HG02973 (cell line): Measurements from ENCODE around the gene CNTNAP3B.
"Not testable (repeated sequence)": the region's sequence is repeated elsewhere in the genome, so short reads cannot be mapped to it uniquely, and the experiment has no call there.

Source experiments
- ATAC-seq: cut with Tn5 transposase; IDR thresholded peaks from one replicate; pipeline ENCODE4 v1.9.1; 2021; ENCODE audit warnings: moderate library complexity; ENCODE audit not compliant: unreplicated experiment

Gene CNTNAP3B

DNA sequence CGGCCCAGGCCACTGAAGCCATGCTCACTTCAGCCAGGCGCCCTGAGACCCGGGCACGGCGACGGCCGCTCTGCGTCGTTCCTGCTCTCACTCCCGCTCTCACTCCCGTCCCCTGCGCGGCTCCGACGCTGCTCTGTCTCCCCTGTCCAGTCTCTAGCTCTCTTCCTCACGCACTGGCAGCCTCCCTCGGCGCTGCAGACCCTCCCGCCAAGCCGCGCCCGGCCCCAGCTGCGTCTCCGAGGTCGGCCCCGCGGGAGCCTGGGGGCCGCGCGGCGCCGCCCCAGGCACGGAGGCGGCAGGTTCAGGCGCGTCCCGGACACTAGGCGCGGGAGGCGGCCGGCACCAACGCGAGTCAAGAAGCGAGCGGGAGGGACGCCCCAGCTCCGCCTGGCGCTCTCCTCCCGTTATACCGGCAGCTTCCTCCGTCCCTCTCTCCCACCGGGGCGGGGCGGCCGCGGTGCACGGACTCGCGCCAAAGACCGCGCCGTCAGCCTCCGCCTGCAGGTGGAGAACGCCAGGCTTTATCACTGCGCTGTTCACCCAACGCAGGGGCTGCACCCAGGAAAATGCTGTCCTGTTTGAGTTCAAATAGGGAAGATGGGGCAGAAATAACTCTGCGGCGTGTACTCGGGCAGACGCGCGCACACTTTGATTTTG, at the start of gene CNTNAP3B:
TSS of gene CNTNAP3B (minus strand) at position 354 of the 657 bp plus-strand sequence. CDS start at position 22, 332 bp downstream.
- not testable (repeated sequence) for ATAC-seq

GRCh38 chr9:42160299-42160698, 31.1 kb upstream of the CNTNAP3B start:
- ATAC-seq: not testable (repeated sequence)

DNA sequence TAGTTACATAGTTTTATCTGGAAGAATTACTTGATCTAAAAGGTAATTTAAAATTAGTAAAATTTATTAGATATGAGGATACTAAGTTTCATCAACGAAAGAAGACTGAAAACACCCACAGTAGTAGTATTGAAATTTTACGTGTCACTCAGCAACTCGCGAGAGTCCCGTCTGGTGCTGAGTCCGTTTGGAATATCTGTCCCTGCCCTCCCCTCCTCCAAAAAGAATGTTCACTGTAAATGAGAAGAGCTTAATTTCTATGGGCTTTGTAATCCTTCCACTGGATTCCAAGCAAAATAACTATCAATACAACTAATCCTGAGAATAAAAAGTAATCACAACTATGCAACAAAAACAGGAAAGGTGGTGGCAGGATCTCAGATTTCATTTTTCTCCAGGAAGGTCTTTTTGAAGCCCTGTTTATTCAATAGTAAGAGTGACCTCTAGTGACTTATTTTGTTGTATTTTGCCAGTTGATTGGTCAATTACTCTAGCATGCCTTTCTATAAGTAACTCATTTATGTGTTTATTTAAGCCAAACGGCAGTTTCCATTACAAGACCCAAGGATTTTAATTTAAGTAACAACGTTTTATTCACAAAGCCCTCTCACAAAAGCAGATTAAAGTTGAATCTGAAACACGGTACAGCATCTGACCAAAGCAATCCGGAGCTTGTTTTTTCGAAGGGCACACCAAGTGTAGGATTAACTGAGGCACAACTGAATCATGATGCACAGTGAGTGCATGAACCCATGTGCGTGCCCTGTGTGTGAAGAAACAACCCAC, 2.0 kb downstream of the CNTNAP3B start:
- not testable (repeated sequence) for ATAC-seq

DNA sequence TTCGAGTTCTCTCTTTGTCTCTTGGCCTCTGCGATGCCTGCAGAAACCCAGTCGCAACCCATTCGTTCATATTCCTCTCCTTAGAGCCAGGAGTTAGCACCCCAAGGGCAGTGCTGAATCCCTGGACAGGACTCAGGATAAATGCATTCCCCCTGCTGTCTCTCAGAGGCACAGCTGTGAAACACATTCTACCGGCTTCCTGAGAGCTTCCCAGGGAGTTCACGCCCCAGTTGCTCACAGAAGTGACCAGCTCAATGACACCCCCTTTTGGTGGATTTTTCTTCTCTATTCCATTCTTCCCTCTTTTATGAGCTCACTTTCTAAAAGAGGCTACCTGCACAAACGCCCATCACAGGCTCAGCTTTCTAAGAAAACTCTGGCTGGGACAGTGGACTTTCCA, 8.2 kb downstream of the CNTNAP3B start:
- not testable (repeated sequence) for ATAC-seq

GRCh38 chr9:42095929-42096328, 33.3 kb downstream of the CNTNAP3B start:
- not testable (repeated sequence) for ATAC-seq

- not testable (repeated sequence) for ATAC-seq
Measured at GRCh38 chr9:42084559-42084952, 44.7 kb downstream of the CNTNAP3B start.

GRCh38 chr9:42083877-42084558, 45.2 kb downstream of the CNTNAP3B start:
- ATAC-seq: not testable (repeated sequence)

GRCh38 chr9:42080376-42080775, 48.9 kb downstream of the CNTNAP3B start:
- not testable (repeated sequence) for ATAC-seq

- not testable (repeated sequence) for ATAC-seq
Measured at GRCh38 chr9:42074868-42075267, 54.4 kb downstream of the CNTNAP3B start.

DNA sequence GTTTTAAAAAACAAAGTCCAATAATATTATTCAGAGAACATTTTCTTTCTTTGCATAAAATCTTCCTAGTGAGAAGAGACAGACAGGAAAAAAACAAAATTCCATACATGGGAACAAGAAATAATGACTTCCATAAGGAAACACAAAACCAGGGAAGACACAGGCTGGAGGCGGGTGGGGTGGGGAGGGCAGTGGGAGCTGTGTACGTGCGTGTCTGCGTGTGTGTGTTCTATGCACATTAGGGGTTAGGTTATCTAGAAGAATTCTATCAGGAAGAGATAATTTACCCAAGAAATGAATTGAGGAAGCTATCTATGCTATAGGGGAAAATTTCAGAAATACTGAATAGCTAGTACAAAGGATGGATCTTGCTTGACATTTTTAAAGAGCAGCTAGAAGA, 58.2 kb downstream of the CNTNAP3B start:
- ATAC-seq: not testable (repeated sequence)

DNA sequence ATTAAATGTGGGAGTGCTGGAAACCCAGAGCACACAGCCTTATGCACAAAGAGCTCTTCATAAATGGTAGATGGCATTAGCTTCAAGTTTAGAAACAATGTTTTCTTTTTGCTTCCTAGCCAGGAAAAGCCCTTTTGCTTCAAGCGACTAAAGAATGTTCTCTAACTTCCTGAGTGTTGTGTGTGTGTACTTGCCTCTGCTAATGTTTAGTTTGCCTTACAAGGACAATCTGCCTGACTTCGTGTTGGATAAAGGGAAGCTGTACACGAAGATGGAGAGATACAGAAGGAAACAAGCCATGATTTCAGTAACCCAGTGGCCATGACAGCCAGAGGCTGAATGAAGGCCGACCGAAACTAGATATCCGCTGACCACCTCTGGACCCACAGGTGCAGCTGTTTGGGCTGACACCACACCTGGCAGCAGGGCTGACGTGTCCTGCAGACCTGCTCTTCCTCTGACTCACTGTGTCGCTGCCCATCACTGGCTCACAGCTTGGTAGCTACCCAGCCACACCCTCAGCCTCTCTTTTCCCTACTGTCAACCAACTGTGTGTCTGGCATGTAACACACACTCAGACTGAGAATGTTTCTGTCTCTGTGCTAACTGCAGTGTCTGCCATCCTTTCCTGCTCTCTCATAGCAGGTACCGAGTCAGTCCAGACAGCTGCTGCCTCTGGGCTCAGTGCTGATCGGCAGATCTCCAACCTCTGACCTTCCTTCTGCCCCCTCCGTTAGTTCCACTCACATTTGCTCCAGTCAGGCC, 59.0 kb downstream of the CNTNAP3B start:
- not testable (repeated sequence) for ATAC-seq

GRCh38 chr9:42053874-42054273, 75.4 kb downstream of the CNTNAP3B start:
- not testable (repeated sequence) for ATAC-seq

GRCh38 chr9:42050701-42051100, 78.5 kb downstream of the CNTNAP3B start:
- ATAC-seq: not testable (repeated sequence)

DNA sequence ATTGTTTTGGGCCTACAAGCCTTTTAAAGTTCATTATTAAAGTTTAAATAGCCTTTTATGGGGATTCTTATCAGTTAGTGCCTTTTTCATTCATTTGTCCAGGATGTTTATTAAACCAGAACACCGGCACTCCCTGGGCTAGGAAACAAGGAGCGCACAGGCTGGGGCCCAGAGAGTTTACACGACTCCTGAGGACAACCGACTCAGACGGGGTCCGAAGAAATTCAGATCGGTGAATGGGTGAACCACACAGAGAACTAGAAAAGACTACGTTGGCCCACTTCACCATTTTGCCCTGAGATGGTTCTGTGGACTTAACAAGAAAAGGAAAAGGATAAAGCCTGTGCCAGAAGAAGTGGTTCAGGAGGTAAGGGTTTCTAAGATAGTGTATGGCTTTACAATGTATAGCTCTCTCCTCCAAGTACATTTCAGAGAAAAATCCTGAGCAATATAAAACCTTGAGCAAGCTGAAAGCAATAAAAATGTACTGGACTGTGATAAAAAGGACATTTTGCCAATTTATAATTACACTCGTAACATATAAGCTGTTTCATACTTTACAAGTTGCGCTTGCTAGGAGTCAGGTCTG, 84.7 kb downstream of the CNTNAP3B start:
- not testable (repeated sequence) for ATAC-seq

DNA sequence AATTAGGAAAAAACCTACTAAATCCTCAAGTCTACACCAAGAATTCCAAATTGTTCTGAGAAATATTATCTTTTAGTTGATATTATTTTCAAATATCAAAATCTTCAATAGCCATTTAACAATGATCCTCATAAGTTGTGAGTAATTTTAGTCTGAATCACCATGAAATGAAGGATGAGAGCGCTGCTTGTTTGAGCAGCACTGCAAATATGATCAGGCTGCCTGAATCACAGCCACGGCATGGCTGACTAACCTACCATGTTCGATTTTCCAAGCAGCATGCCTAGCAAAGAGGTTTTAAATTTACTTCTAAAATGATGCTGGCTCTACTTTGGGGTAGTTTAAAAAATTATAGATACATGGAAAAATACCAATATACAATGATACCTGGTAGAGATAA, 95.7 kb downstream of the CNTNAP3B start:
- ATAC-seq: not testable (repeated sequence)

DNA sequence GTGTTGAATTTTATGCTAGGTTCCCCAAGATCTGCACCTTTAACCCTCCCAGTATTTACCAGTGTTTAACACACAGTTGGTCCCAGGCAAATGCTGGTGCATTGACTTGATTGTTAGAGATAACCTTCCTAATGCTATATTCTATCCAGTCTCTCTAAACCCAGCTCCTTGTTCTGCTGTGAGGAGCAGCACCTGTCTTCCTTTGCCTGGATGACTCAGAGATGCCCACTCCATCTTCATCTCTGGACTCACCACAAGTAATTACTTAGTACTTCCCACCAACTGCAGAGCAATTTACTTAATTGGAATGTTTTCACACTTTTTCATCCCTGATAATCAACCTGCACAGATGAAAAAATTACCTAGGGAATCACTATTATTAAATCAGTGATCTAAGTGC, 108.6 kb downstream of the CNTNAP3B start:
- ATAC-seq: not testable (repeated sequence)

- ATAC-seq: not testable (repeated sequence)
Measured at GRCh38 chr9:42018220-42018922, 110.9 kb downstream of the CNTNAP3B start.

DNA sequence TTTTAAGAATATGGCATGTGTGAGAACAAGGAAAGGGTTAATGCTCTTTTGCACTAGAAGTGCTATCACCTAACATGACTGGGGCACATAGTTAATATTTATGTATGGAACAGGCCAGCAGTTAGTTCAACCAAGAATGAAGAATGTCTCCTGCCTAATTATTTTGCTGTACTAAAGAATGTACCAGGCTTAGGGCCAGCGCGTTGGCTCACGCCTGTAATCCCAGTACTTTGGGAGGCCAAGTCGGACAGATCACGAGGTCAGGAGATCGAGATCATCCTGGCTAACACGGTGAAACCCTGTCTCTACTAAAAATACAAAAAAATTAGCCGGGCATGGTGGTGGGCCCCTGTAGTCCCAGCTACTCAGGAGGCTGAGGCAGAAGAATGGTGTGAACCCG, 114.9 kb downstream of the CNTNAP3B start:
- ATAC-seq: not testable (repeated sequence)

DNA sequence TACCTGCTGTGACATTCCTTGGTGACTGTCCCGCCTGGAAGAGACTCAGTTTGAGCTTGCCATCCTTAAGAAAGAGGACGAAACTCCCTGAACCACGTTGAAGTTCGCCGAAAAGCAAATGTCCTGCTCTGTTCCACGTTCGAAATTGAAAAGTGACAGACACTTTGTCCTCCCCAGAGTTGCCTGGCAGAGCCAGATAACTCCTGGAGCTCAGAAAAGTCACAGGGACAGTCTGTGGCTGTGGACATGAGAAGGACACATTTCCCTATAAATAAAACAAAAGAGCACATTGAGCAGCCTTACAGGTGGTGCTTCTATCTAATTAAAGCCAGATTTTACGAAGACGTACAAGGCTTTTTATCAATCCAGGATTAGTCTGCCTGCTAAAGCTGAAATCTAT, 137.6 kb downstream of the CNTNAP3B start:
- not testable (repeated sequence) for ATAC-seq

DNA sequence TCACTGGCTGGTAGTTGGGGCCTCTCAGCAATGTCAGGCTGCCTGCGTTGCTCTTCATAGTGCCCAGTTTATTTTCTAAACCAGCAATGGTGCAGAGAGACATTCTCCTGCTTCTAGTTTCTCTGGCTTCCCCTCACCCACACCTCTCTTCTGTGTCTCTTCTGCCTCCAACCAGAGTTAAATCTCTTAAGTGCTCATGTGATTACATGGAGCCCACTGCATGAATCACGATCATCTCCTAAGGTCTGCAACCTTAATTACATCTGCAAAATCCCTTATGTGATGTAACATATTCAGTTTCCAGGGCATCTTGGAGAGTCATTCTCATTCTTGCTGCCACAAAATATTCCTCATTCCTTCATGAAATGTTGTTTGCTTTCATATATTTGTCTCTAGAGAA, 149.0 kb downstream of the CNTNAP3B start:
- ATAC-seq: not testable (repeated sequence)
